Fibroblast of villous mesenchyme (primary cell): ENCODE data around the gene FYN. TPM values are rescaled to one million over a fixed set of nuclear protein-coding genes. Genes with fewer than 3 reads are reported as not detected.

Experiments
- DNase-seq: peaks from one replicate; pipeline ENCODE4 v3.0.0-alpha.2; 2010; ENCODE audit warnings: low read depth
- H3K4me3 ChIP-seq: 2 replicates; pipeline ENCODE4 v1.5.1; 2011; ENCODE audit warnings: low read depth, mild to moderate bottlenecking, low read length
- total RNA-seq: library from RNA; depleted of rRNA; stranded (reverse); fragments of >200 nt; gene quantifications from 2 replicates; pipeline ENCODE4 v1.2.3, GENCODE V29; 2012
- TF ChIP-seq, protein P1 (sequence below): IDR thresholded peaks from 2 replicates; pipeline ENCODE4 v1.5.1; 2012; ENCODE audit warnings: low read depth, mild to moderate bottlenecking, low read length; ENCODE audit not compliant: insufficient read depth

FYN gene
- total RNA-seq, 1 donor = 26.8 TPM

- no peak overlapping the region for H3K4me3 ChIP-seq
- no peak for DNase-seq
- TF ChIP-seq, protein P1, sequence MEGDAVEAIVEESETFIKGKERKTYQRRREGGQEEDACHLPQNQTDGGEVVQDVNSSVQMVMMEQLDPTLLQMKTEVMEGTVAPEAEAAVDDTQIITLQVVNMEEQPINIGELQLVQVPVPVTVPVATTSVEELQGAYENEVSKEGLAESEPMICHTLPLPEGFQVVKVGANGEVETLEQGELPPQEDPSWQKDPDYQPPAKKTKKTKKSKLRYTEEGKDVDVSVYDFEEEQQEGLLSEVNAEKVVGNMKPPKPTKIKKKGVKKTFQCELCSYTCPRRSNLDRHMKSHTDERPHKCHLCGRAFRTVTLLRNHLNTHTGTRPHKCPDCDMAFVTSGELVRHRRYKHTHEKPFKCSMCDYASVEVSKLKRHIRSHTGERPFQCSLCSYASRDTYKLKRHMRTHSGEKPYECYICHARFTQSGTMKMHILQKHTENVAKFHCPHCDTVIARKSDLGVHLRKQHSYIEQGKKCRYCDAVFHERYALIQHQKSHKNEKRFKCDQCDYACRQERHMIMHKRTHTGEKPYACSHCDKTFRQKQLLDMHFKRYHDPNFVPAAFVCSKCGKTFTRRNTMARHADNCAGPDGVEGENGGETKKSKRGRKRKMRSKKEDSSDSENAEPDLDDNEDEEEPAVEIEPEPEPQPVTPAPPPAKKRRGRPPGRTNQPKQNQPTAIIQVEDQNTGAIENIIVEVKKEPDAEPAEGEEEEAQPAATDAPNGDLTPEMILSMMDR = no peak
These were observed 12.2 kb upstream of the FYN start for GRCh38 chr6:111885373-111886027.

GRCh38 chr6:111884068-111884467 is 10.8 kb upstream of the FYN start:
- DNase-seq = no peak
- TF ChIP-seq, protein P1 = no peak
- no peak overlapping the region for H3K4me3 ChIP-seq

GRCh38 chr6:111880181-111880888 is 7.1 kb upstream of the FYN start:
- DNase-seq = peak; percentile 5
- no peak overlapping the region for H3K4me3 ChIP-seq
- TF ChIP-seq, protein P1 = no peak

DNA sequence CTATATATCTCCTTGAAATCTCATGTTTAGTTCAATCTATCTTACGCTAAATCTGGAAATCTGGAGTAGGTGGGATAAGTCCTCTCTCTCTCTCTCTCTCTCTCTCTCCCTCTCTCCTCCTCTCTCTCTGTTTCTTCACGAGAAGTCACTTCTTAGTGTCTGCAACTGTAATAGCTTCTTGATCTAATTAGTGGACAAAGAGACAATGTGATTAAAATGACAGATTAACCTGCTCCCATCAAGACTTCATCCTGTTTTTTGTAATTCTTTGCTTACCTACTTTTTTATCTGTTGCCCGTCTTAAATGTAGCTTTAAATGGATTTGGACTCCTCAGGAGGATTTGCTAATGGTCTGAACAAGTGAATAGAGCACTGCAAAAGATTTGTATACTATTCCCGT is 2.5 kb upstream of the FYN start:
- no peak for DNase-seq
- H3K4me3 ChIP-seq = no peak overlapping the region
- TF ChIP-seq, protein P1 = no peak

DNA sequence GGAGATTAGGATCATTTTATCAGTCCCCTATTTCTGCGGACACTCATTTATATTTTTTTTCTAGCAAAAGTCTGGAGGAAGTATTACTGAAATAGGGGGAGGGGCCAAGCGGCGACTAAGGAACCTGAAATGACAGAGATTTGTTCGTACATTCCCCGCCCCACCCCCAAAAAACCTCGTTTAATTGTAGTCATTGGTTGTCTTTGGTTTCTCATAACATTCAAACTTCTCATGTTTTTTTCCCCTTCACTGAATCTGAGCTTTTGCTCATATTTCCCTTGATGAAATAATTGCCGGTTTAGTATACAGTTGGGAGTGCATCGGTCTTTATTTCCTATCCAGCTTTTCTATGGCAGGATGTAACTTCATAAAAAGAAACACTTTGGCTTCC is 768 bp upstream of the FYN start:
- TF ChIP-seq, protein P1 = no peak
- peak overlapping the region; percentile 77 for H3K4me3 ChIP-seq
- DNase-seq = peak; percentile 6

GRCh38 chr6:111872401-111873177 is 663 bp downstream of the FYN start:
- TF ChIP-seq, protein P1 = no peak
- peak; percentile 42 for DNase-seq
- peak overlapping the region; percentile 77 for H3K4me3 ChIP-seq
